DMS153 treated with DMSO at 0.1 percent for 48 hours (cell line): ENCODE measurements around the gene DNAJC12.
"Not testable (repeated sequence)": the region's sequence is repeated elsewhere in the genome, so short reads cannot be mapped to it uniquely, and the experiment has no call there.

Experiments used
- DNase-seq: peaks from one replicate; lab custom pipeline; 2025; ENCODE audit not compliant: unreplicated experiment; lab: John Stamatoyannopoulos, UW

The DNAJC12 gene

DNA sequence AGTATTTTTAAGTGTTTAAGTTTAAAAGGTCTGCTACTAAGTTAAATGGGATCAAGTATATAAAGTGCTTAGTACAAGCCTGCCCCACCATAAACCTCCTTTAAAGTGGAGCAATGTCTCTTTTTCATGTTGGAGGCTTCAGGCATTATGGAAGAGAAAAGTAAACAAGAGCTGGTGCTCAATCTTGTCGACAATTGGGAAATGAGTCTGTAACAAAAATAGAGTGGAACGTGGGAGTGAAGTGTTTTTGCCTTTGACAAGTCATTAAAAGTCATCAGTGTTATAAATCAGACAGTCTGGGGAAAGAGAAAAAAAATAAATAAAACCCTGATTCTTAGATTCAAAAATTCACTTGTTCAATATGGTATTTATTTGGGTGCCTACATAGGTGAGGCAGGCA lies 44.7 kb downstream of the DNAJC12 start:
- DNase-seq: no peak

DNA sequence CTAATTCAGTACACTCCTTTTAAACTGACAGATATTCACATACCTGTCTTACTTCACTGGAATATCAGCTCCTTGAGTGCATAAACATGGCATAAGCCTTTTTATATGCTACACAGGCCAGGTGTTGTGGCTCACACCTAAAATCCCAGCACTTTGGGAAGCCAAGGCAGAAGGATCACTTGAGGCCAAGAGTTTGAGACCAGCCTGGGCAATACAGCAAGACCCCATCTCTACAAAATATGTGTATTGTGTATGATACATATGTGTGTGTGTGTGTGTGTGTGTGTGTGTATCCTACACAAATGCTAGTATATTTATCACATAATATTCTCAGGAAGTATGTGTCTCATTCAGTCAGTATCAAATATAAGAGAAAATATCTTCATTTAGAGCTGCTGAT lies 45.3 kb downstream of the DNAJC12 start:
- DNase-seq: no peak

DNA sequence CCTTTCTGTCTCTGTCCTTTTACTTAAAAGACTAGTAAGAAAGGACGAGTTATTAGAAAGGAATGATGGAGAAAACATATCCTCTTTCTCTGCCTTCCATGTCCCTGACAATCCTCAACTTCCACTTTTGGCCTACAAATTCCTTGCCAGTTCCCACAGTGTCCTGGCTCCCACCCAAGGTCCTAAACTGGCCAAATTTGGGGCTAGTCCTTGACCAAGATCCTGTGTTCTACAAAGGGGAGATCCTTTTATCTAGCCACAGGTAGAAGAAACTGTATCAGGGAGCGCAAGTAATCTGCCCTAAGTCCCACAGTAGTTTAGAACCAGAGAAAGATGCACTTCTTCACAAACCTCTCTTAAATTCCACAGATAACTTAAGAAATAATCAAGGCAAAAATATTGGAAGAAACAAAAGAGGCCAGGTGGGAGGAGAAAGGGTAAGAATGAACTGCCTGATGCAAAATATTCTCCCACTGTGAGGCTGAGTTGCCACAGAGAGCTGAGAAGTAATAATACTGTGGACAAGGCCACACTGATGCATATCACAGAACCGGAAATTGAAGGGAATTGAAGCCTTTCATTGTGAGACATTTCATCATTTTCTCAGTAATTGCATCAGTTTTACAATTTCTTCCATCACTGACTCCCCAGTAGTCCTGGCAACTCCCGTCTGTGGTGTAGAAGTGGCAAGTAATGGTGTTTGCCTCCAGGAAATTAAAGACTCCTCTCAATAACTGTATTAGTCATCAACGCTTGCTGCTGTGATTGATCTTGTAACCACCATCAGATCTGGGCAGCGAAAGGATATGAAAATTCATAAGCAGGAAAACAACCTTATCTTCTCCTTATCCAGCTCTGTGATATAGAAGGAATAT lies 47.2 kb downstream of the DNAJC12 start:
- DNase-seq: no peak

DNA sequence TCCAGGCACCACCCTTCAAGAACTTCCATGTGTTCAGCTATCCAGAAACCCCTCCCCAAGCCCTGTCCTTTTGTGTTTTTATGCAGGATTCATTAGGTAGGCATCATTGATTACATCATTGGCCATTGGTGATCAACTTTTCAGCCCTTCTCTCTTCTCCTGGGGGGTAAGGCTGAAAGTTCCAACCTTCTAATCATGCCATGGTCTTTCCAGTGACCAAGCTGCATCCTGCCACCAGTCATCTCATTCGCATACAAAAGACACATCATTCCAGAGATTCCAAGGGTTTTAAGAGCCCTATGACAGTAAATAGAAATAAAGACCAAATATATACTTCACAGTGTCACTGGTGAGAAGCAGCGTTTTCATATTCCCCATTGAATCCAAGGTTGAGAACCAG lies 48.2 kb downstream of the DNAJC12 start:
- no peak for DNase-seq

DNA sequence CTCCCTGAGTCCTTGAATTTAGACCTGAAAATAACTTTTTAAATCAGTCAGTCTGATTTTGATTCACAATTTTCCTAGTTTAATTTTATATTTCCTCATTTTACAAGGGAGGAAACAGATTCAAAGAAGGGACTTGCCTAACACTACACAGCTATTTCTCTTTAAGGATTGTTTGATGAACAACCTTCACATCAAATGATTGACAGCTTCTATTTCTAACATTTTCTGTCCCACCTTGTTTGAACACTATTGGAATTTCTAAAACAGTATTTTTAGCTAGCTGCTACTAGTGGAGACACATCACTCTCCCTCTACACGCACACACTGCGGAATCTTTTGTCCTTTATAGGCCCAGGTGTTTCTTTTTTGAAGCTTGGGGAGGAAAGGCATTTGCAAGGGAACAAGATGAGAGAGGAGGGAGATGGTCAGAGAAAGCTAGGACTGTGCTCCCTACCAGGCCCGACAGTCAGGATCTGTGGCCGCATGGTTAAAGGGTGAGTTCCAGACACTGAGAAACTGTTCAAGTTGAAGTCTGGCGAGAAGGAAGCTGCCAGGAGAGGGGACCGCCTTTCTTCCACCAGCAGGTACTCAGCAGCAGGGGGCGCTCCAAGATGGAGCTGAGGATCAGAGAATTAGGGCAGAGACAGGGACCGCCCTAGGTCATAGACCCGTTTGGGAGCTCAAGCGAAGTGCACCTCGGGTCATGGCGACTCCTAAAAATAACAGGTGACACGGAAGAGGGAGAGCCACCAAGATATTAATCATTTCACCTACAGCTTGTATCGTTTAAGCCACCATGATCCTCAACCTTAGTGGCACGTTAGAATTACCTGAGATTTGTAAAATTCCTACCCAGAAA lies 49.7 kb downstream of the DNAJC12 start:
- no peak for DNase-seq

DNA sequence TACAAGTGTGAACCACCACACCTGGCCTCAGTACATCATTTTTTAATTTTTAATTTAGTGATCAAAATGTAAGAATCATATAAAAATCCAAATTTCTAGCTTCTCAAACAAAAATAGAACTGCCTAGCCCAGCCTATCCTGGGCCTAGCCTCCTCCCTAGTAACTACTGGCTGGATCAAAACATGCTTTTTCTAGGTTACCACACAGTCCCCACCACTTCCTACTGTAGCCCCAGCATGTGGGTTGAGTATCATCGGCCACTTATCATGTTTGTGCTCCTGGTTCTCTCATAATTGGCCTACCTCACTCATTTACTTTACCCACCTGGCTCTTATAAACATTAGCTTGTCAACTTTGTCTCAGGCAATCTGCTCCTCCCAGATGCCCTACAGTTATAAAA lies 52.9 kb downstream of the DNAJC12 start:
- no peak for DNase-seq

DNA sequence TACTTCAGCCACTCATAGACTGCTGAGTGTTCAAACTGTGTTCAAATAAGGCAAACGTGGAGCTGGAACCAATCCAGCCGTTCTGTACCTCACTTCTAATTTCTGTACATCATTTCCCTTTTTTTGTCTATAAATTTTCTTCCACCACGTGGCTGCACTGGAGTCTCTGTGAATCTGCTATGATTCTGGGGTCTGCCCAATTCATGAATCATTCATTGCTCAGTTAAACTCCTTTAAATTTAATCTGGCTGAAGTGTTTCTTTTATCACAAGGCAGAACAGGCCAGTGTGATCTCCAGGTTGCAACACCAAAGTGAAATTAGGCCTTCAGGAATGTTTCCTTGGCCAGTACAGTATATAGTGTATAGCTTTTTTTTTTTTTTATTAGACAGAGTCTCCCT lies 53.5 kb downstream of the DNAJC12 start:
- no peak for DNase-seq

DNA sequence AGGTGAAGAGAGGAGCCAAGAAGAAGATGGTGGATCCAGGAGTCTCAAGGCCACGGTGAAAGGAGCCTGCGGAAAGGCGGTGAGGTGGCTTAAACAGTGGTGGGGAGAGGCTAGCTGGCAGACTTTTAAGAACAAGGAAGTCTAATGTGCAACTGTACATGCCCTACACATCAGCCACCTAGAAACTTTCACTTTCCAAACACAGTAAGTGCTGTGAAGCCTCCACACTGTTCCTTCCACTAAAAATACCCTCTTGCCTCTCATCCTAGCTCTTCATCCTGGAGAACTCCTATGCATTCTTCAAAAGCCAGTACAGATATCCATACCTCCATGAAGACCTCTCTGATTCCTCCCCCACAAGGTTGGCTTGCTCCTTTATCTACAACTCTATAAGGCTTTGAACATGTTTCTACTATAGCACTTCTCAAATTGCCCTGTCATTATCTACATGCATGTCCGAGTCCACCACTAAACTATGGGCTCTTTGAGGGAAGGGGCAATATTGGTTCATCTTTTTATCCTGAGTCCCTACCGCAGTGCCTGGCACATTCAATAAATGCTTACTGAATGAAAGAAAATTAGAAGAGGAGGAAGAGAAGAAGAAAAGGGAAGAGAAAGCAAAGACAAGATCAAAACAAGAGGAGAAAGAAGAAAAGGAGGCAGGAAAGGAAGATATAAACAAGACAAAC lies 54.2 kb downstream of the DNAJC12 start:
- DNase-seq: no peak

DNA sequence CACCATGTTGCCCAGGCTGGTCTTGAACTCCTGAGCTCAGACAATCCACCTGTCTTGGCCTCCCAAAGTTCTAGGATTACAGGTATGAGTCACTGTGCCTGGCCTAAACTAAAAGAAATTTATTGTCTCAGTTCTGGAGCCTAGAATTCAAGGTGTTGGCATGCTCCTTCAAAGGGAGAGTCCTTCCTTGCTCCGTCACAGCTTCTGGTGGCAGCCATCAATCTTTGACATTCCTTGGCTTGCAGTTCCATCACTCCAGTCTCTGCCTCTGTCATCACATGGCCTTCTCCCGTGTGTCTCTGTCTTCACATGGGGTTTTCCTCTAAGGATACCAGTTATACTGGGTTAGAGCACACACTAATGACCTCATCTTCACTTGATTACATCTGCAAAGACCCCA lies 55.5 kb downstream of the DNAJC12 start:
- DNase-seq: no peak

DNA sequence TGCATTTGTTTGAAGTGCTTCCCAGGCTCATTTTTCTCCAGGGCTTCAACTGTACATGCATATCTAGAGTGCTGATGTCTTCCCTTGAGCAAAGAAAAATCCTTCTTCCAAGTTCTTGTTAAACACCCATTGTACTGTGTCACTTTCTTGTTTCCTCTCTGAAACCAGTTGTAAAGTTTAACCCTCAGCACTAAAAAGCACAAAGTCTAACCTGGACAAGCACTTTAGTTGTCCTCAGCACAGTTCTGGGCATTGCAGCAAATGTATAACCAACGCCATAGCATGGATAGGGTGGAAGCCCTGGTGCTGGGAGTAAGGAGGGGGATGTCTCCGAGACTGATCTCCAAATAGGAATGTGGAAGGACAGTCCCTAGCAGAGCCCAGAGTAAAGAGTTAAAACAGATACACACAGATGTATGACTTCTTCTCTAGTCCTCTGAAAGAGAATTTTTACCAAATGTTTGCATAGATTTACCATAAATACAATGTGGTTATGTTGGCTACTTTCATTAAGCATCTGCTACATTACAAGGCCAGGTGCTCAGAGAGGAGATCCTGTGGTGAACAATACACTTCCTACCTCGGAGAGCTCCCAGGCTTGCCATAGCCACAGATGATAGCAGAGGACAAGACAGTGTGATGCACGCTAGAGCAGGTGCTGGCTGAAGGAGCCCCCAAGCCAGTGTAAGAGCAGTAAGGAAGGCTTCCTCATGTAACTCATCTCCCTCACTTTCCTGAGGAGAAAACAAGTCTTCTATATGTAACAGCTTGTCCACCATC lies 57.0 kb downstream of the DNAJC12 start:
- no peak for DNase-seq

DNA sequence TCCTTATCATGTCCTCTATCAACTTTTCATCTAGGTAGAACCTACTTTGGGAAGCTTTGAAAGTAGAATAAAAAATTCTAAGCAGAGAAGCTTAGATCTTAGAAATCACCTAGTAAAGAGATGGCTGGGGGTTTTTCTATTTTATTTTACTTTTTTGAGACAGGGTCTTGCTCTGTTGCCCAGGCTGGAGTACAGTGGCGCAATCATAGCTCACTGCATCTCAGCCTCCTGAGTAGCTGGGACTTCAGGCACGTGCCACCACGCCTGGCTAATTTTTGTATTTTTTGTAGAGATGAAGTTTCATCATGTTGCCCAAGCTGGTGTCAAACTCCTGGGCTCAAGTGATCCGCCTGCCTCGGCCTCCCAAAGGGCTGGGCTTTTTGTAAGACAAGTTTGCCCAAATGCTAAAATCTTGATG lies 57.8 kb downstream of the DNAJC12 start:
- not testable (repeated sequence) for DNase-seq

DNA sequence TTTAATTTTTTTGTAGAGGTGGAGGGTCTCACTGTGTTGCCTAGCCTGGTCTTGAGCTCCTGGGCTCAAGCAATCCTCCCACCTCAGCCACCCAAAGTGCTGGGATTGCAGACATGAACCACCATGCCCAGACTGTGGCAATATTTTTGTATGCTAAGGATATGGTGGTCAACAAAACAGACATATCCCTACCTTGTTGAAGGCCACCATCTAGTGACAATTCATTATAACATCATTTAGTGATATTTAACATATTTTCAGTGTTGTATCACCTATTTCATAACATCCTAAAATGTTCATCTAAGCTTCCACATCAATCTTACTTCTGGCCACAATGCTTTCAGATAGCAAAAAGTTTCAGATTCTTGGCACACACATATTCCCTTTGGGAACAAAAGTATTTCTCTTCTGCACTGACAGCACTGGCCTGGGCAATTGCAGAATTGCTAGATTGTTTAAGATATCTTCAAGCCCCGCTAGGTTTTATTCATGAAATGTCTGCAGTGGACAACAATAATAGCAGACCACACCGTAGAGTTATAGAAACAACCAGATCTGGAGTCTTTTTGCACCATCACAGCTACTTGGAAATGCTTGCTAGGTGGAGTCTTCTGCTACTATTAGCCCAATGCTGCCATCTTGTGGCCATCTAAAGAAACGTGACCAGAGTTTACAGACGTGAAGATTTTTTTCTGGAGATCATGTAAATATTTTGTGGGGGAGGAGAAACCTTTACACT lies 58.4 kb downstream of the DNAJC12 start:
- DNase-seq: peak; percentile 89

DNA sequence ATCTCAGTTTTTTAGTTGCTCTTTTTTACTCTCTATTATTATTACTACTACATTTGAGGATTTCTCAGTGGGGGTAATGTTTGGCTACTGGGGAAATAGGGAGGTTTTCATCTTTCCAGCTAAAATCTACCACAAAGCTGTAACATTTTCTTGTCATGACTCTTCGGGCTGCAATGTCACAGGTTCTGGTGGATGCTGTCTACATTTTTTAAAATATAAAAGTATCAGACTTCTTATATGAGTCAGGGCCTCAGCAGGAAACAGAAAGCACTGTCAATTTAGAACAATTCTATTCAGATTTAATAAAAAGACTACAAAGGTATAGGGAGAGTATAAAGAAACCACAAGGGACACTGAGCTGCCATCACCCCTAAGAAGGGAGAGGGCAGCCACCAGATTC lies 61.6 kb downstream of the DNAJC12 start:
- DNase-seq: no peak

DNA sequence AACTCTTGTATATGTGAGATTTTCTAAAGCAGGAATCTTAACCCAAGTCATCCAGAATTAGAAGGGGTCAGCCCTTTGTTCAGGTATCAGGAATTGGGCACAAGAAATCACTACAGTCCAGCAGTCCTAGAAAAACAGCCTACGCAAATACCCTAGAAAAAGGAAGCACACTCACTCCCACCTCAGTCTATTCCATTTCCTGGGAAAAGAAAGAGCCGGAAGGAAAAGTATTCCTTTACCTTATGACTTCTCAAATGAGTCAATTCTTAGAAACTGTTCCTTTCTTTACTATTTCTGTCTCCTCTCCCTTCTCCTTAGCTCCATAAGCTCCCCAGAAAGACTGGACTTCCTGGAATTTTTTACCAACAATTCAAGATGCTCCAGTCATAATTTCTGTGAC lies 62.7 kb downstream of the DNAJC12 start:
- DNase-seq: no peak

DNA sequence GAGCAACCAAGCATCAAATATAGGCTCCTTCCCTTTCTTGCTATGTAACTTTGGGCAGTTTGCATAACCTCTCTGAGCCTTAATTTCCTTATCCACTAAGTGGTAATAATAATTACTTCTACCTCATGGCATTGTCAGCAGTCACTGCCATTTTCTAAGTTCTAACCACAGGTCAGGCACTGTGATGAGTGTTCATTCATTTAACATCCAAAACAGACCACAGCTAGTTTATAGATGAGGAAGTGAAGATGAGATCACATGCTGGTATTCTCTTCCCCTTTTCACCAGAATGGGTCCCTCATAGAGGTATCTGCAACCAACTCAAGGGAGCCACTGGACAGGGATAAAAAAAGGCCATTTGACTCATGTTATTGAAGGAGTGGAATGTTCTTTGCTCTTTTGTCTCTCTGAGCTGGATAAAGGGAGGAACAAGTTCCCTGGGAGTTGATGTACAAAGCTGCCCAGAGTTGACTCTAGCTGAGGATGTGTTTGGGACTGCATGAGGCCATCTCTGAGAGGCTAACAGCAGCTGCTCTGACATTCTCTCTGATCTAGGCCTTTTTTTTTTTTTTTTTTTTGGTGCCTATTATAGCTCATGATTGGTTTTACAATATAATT lies 65.0 kb downstream of the DNAJC12 start:
- DNase-seq: no peak

DNA sequence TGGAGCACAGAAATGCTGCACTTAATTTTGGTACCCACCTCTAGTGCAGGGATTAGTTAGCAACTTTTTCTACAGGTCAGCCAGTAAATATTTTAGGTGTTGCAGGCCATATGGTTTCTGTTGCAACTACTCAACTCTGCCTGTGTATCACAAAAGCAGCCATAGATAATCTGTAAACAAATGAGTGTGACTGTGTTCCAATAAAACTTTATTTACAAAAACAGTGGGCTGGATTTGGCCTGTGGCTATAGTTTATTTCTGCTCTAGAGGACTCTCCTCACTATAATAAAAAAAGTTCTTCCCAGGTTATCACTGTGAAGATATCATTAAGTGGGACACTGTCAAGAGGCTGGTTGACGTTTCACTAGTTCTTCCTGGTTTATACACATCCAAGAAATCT lies 65.8 kb downstream of the DNAJC12 start:
- no peak for DNase-seq

DNA sequence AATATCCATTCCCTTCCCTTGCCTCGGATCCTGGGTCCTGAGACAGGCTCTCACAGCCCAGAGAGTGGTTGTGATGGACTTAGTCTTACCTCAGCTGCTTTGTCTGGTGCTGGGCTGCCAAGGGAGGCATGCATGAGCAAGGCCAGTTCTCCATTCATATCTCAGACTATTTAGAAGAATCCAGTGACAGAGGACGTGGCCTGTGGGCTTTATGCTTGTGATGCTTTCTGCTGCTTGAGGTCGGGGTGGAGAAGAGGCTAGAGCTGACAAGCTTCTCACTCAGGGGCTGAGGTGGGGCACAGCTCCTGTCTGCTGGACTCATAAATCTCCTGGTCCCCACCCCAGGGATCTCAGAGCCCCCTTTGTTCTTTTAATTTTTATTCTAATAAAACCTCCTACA lies 66.8 kb downstream of the DNAJC12 start:
- DNase-seq: no peak

DNA sequence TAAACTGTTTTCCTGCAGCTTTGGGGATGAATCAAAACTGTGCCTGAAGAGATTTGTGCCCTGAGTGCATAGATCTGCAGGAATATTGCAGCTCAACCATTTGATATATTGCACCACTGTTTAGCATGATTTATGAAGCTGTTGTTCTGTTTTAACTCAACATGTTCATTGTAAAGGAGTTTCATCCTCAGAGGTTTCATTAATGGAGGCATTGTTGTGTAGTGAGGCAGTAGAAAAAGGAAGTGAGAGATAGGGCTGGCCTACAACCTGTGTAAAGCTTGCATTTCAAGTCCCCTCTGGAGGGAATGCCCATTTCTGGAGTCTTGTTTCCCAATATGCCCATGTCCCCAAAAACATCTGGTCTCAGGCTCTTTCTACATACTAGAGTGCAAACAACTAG lies 67.5 kb downstream of the DNAJC12 start:
- no peak for DNase-seq

DNA sequence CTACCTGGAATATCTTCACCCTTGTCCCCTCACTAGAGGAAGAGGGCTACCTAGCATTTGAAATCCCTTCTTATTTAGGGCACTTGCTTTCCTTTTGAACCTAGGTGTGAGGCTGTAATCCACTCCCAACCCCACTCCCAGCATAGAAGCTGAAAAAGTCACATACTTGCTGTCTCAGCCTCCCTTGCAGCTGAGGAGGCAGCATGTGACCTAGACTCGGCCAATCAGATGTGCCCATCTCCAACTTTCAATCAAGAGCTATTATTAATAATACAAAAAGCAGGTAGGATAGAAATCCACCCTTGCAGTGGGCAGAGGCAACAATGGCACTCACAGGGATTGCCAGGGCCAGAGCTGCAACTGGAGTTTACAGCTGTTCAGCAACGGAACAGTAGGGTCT lies 70.7 kb downstream of the DNAJC12 start:
- DNase-seq: no peak
